CD14-positive monocyte (primary cell): Measurements from ENCODE around the gene TBXAS1. TPM values are rescaled to one million over a fixed set of nuclear protein-coding genes. Genes with fewer than 3 reads are reported as not detected.
A peak's percentile ranks its signal among the peaks of the same experiment; 100 is the strongest.

Experiments
- DNase-seq, 3 donors: peaks; one replicate each; pipeline ENCODE4 v3.0.0-alpha.2; 2011 to 2022
- H2AFZ ChIP-seq: 2 replicates; pipeline ENCODE4 v1.6.0; 2012; ENCODE audit warnings: mild to moderate bottlenecking, low read depth, low read length, inconsistent platforms; ENCODE audit not compliant: insufficient read depth, poor library complexity, severe bottlenecking
- H3K27ac ChIP-seq, 2 donors: 1 replicate in 1 of 2; 2 replicates in 1 of 2; pipeline ENCODE4 v1.5.1; 2012 to 2013; ENCODE audit warnings: low read length in 2 of 2, control low read depth in 1 of 2, inconsistent platforms in 1 of 2, low read depth in 1 of 2, mild to moderate bottlenecking in 1 of 2
- H3K27me3 ChIP-seq, 2 donors: one replicate each; pipeline versions ENCODE4 v1.6.0 to v1.6.1; 2011 to 2013; ENCODE audit warnings: low read length in 2 of 2; ENCODE audit not compliant: control insufficient read depth in 2 of 2, insufficient read depth in 2 of 2
- H3K36me3 ChIP-seq, 2 donors: replicated peaks in 1 of 2; 1 replicate in 1 of 2; 2 replicates in 1 of 2; pipeline versions ENCODE4 v1.5.1 to v1.6.1; 2012 to 2013; ENCODE audit warnings: low read length in 2 of 2, control low read depth in 1 of 2, inconsistent platforms in 1 of 2, mild to moderate bottlenecking in 1 of 2; ENCODE audit not compliant: insufficient read depth in 2 of 2, control insufficient read depth in 1 of 2
- H3K4me1 ChIP-seq, 2 donors: 1 replicate in 1 of 2; 2 replicates in 1 of 2; pipeline versions ENCODE4 v1.5.1 to v1.6.1; 2012 to 2013; ENCODE audit warnings: low read length in 2 of 2, control low read depth in 1 of 2, inconsistent platforms in 1 of 2, mild to moderate bottlenecking in 1 of 2, moderate library complexity in 1 of 2; ENCODE audit not compliant: insufficient read depth in 2 of 2, control insufficient read depth in 1 of 2
- H3K4me2 ChIP-seq: replicated peaks from 2 replicates; pipeline ENCODE3; 2012; ENCODE audit warnings: low read length, moderate library complexity, mild to moderate bottlenecking; ENCODE audit not compliant: poor library complexity, severe bottlenecking; ENCODE audit errors: extremely low read depth
- H3K4me3 ChIP-seq, 3 experiments: fragments of 200-600 bp in 1 of 3; sonication (generic) in 1 of 3; replicated peaks in 1 of 3; 1 replicate in 2 of 3; 2 replicates in 1 of 3; pipeline ENCODE4 v1.5.1; 2011 to 2013; ENCODE audit warnings: low read length in 3 of 3, mild to moderate bottlenecking in 3 of 3, control low read depth in 2 of 3, low read depth in 2 of 3, inconsistent platforms in 1 of 3, moderate library complexity in 1 of 3
- H3K79me2 ChIP-seq: 2 replicates; pipeline ENCODE4 v1.6.0; 2012; ENCODE audit warnings: mild to moderate bottlenecking, control low read depth, inconsistent platforms, low read length, moderate library complexity; ENCODE audit not compliant: insufficient read depth
- H3K9ac ChIP-seq: 2 replicates; pipeline ENCODE4 v1.6.0; 2017; ENCODE audit warnings: low read length, mild to moderate bottlenecking; ENCODE audit not compliant: insufficient read depth, poor library complexity, severe bottlenecking
- H3K9me3 ChIP-seq, 2 donors: replicated peaks in 1 of 2; 1 replicate in 1 of 2; 2 replicates in 1 of 2; pipeline versions ENCODE4 v1.5.1 to v1.6.1; 2012 to 2013; ENCODE audit warnings: low read length in 2 of 2, control low read depth in 1 of 2; ENCODE audit not compliant: control insufficient read depth in 1 of 2, insufficient read depth in 1 of 2
- H4K20me1 ChIP-seq: 2 replicates; pipeline ENCODE4 v1.6.0; 2012; ENCODE audit warnings: mild to moderate bottlenecking, low read length, control low read depth, moderate library complexity; ENCODE audit not compliant: insufficient read depth
- H3K27ac Mint-ChIP-seq, 7 donors: one replicate each; pipeline ENCODE4 v1.8.0; 2020; ENCODE audit warnings: mild to moderate bottlenecking in 7 of 7, mixed read lengths in 7 of 7, moderate library complexity in 6 of 7, inconsistent platforms in 2 of 7
- H3K27me3 Mint-ChIP-seq, 3 donors: one replicate each; pipeline ENCODE4 v1.8.0; 2021 to 2022; ENCODE audit warnings: low read depth in 3 of 3, mild to moderate bottlenecking in 3 of 3, mixed read lengths in 3 of 3, moderate library complexity in 3 of 3, inconsistent platforms in 1 of 3
- H3K36me3 Mint-ChIP-seq, 2 donors: one replicate each; pipeline ENCODE4 v1.8.0; 2020; ENCODE audit warnings: mixed read lengths in 2 of 2, inconsistent platforms in 1 of 2, mild to moderate bottlenecking in 1 of 2
- H3K4me1 Mint-ChIP-seq: one replicate; pipeline ENCODE4 v1.8.0; 2020; ENCODE audit warnings: mild to moderate bottlenecking, mixed read lengths
- H3K4me3 Mint-ChIP-seq, 2 donors: one replicate each; pipeline ENCODE4 v1.8.0; 2020; ENCODE audit warnings: mild to moderate bottlenecking in 2 of 2, mixed read lengths in 2 of 2, moderate library complexity in 1 of 2
- H3K9me3 Mint-ChIP-seq, 7 donors: one replicate each; pipeline ENCODE4 v1.8.0; 2020 to 2022; ENCODE audit warnings: mixed read lengths in 7 of 7, mild to moderate bottlenecking in 6 of 7, moderate library complexity in 6 of 7, inconsistent platforms in 2 of 7
- CTCF ChIP-seq: fragments of 200-600 bp; IDR thresholded peaks from one replicate; pipeline ENCODE4 v1.8.0; 2022; ENCODE audit warnings: antibody characterized with exemption, mild to moderate bottlenecking
- WGBS: methylation state at CpG from one replicate; pipeline ENCODE4 v1.1.5; 2013; ENCODE audit warnings: missing lambda C conversion rate; ENCODE audit not compliant: insufficient coverage; 5-methylcytosine and 5-hydroxymethylcytosine counted together
- intact Hi-C, 2 donors: fragments of 100-400 bp; cut with micrococcal nuclease; formaldehyde crosslinking; loops; one replicate each; pipeline versions ENCODE4 v1.15.0 to v1.15.1; 2023
- polyA plus RNA-seq, 3 donors: library from polyadenylated mRNA; depleted of rRNA in 1 of 3; unstranded in 2 of 3; stranded (reverse) in 1 of 3; fragments of 300-500 nt in 2 of 3; fragments of >200 nt in 1 of 3; fragmentation: Illumina TruSeq in 2 of 3; gene quantifications; 1 replicate in 2 of 3; 2 replicates in 1 of 3; pipeline ENCODE4 v1.2.3, GENCODE V29; 2012 to 2021

Gene TBXAS1
- polyA plus RNA-seq, 3 donors: 289 to 335 (median 298) TPM

DNA sequence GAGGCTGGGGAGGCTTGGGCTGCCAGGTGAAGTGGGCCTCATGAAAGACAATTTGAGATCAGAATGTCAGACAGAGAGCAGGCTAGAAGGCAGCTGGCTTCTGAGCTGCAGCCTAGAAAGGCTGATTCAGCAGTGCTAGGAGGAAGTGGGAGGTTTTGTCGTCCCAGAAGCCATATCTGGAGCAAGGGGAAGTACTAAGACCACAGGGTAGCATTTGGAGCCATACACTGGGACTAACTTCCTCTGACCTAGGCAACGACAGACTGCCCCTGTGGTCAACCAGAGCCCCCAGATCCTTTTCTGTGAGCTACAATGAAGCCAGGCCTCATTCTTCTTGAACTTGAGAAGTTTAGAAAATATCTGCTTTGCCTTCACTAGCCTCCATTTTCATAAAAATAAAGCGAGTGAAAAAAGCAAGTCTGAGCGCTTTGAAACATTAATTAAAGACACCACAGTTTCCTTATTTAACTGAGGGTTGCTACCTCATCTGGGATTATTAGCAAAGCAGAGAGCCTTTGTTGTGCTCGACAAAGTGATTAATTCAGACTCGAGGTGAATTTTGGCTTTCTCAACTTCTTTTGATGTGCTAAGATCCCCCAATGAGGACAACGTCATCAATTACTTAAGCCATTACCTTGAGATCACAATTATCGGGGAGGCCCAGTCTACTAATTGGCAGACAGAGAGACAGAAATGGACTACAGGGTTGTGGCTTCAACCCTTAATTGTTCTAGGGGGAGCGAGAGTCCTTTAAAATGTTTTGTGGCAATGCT lies 26.6 kb downstream of the TBXAS1 start:
- WGBS: 100% methylated on average over 1 of the region's 9 CpGs

More for the DNA sequence above, 26.6 kb downstream of the TBXAS1 start:
- no peaks in the 10 kb centered on the region for H3K9me3 ChIP-seq
- peak overlapping the region; percentile 51 for H3K9ac ChIP-seq
- TF ChIP-seq CTCF: no peak
- peaks cover 0 to 9% (median 2%) of the 10 kb centered on the region in 7 donors for H3K9me3 Mint-ChIP-seq
- H2AFZ ChIP-seq: peak overlapping the region; percentile 43
- no peaks in the 10 kb centered on the region for H3K27me3 ChIP-seq
- peak overlapping the region in 1 of 2 donors; percentile 83 for H3K4me3 Mint-ChIP-seq
- peaks cover 16% of the 10 kb centered on the region for H4K20me1 ChIP-seq
- H3K4me1 ChIP-seq: peaks cover 87 to 89% of the 10 kb centered on the region in 2 donors
- peak overlapping the region in 1 of 3 experiments; percentile 56 for H3K4me3 ChIP-seq
- H3K4me2 ChIP-seq: peak overlapping the region; percentile 63
- intact Hi-C loops: loop anchor here in 1 of 2 donors (2.0 to 5.0 kb wide), 3 partner anchors 25 to 78 kb away; partner anchors contain the start of gene HIPK2
- DNase-seq: peak; percentile 84 to 96 (median 94)
- H3K27ac ChIP-seq: peak overlapping the region; percentile 91 to 95
- peaks cover 0 to 4% (median 0%) of the 10 kb centered on the region in 3 donors for H3K27me3 Mint-ChIP-seq
- peaks cover 80% of the 10 kb centered on the region for H3K4me1 Mint-ChIP-seq
- peak overlapping the region; percentile 95 to 100 (median 99) for H3K27ac Mint-ChIP-seq
- peaks cover 54 to 58% of the 10 kb centered on the region in 2 donors for H3K36me3 Mint-ChIP-seq
- peaks cover 10 to 30% of the 10 kb centered on the region in 2 donors for H3K36me3 ChIP-seq
- H3K79me2 ChIP-seq: peaks cover 88% of the 10 kb centered on the region
